ENCODE results near the gene CAMSAP2.

CAMSAP2 gene

GRCh38 chr1:200838676-200839445 lies 100.2 kb downstream of the CAMSAP2 start:
- TF ChIP-seq CTCF (IDR thresholded peaks at IDR 0.05; ENCODE audit: low read depth, low read length, missing control alignments): no peak
- in situ Hi-C loops (cut with HindIII; ENCODE audit: low pct_ligation_motif_present, low sequenced_read_pairs): no loop called here
- H3K27me3 ChIP-seq (replicated peaks): no peaks in the 10 kb centered on the region
- H3K27ac ChIP-seq: peak overlapping the region; percentile 61
- H3K36me3 ChIP-seq (replicated peaks): no peaks in the 10 kb centered on the region
- peak; percentile 43 for DNase-seq
- H3K4me3 ChIP-seq (ENCODE audit: low read depth, low read length): no peak overlapping the region

- Histone ChIP-seq H3K27me3 (replicated peaks) (no peaks in the 10 kb centered on the region), H3K4me3 (ENCODE audit: low read depth, low read length) (no peak overlapping the region), H3K36me3 (replicated peaks) (peaks cover 20% of the 10 kb centered on the region), H3K27ac (no peak overlapping the region)
- DNase-seq: no peak
- in situ Hi-C loops (cut with HindIII; ENCODE audit: low pct_ligation_motif_present, low sequenced_read_pairs): no loop called here
- no peak for TF ChIP-seq CTCF (IDR thresholded peaks at IDR 0.05; ENCODE audit: low read depth, low read length, missing control alignments)
Measured at GRCh38 chr1:200845360-200845759, 106.7 kb downstream of the CAMSAP2 start.

GRCh38 chr1:200846398-200846797 lies 107.7 kb downstream of the CAMSAP2 start:
- in situ Hi-C loops (cut with HindIII; ENCODE audit: low pct_ligation_motif_present, low sequenced_read_pairs): no loop called here
- Histone ChIP-seq H3K4me3 (ENCODE audit: low read depth, low read length) (no peak overlapping the region), H3K36me3 (replicated peaks) (peaks cover 28% of the 10 kb centered on the region), H3K27me3 (replicated peaks) (no peaks in the 10 kb centered on the region), H3K27ac (no peak overlapping the region)
- no peak for DNase-seq
- TF ChIP-seq CTCF (IDR thresholded peaks at IDR 0.05; ENCODE audit: low read depth, low read length, missing control alignments): no peak

GRCh38 chr1:200849430-200849829 lies 110.7 kb downstream of the CAMSAP2 start:
- Histone ChIP-seq H3K4me3 (ENCODE audit: low read depth, low read length) (no peak overlapping the region), H3K36me3 (replicated peaks) (peaks cover 40% of the 10 kb centered on the region), H3K27ac (no peak overlapping the region), H3K27me3 (replicated peaks) (no peaks in the 10 kb centered on the region)
- in situ Hi-C loops (cut with HindIII; ENCODE audit: low pct_ligation_motif_present, low sequenced_read_pairs): no loop called here
- no peak for TF ChIP-seq CTCF (IDR thresholded peaks at IDR 0.05; ENCODE audit: low read depth, low read length, missing control alignments)
- no peak for DNase-seq

- no peak overlapping the region for H3K4me3 ChIP-seq (ENCODE audit: low read depth, low read length)
- TF ChIP-seq CTCF (IDR thresholded peaks at IDR 0.05; ENCODE audit: low read depth, low read length, missing control alignments): no peak
- peaks cover 45% of the 10 kb centered on the region for H3K36me3 ChIP-seq (replicated peaks)
- DNase-seq: no peak
- H3K27ac ChIP-seq: no peak overlapping the region
- no peaks in the 10 kb centered on the region for H3K27me3 ChIP-seq (replicated peaks)
- in situ Hi-C loops (cut with HindIII; ENCODE audit: low pct_ligation_motif_present, low sequenced_read_pairs): no loop called here
Measured at GRCh38 chr1:200850554-200850953, 111.9 kb downstream of the CAMSAP2 start.
